RWPE2 (cell line): ENCODE results near the gene PRDM16.

Source experiments
- ATAC-seq: fragments of 200-7000 bp; cut with Tn5 transposase; 3 replicates; pipeline ENCODE4 v1.9.1; 2021; ENCODE audit warnings: low read depth
- DNase-seq: peaks from one replicate; pipeline ENCODE4 v3.0.0-alpha.2; 2020; ENCODE audit warnings: low spot score
- H3K27ac ChIP-seq: fragments of 450-650 bp; 2 replicates; pipeline ENCODE4 v1.5.1; 2017; ENCODE audit warnings: mild to moderate bottlenecking; ENCODE audit not compliant: poor library complexity, severe bottlenecking
- H3K27me3 ChIP-seq: fragments of 250-450 bp; sonication (Bioruptor Pico); 2 replicates; pipeline ENCODE4 v1.5.1; 2021; ENCODE audit warnings: mild to moderate bottlenecking, moderate library complexity; ENCODE audit not compliant: insufficient read depth, poor library complexity, severe bottlenecking
- H3K36me3 ChIP-seq: fragments of 250-450 bp; sonication (Bioruptor Pico); 2 replicates; pipeline ENCODE4 v1.5.1; 2020; ENCODE audit warnings: low read depth, mild to moderate bottlenecking, moderate library complexity
- H3K4me1 ChIP-seq: fragments of 250-450 bp; sonication (Bioruptor Pico); 2 replicates; pipeline ENCODE4 v1.5.1; 2021; ENCODE audit warnings: mild to moderate bottlenecking, moderate library complexity; ENCODE audit not compliant: insufficient read depth, poor library complexity, severe bottlenecking
- H3K4me3 ChIP-seq: fragments of 250-450 bp; sonication (Bioruptor Pico); 2 replicates; pipeline ENCODE4 v1.5.1; 2021; ENCODE audit warnings: mild to moderate bottlenecking, moderate library complexity; ENCODE audit not compliant: severe bottlenecking
- H3K9me3 ChIP-seq: fragments of 250-450 bp; sonication (Bioruptor Pico); 2 replicates; pipeline ENCODE4 v1.5.1; 2021; ENCODE audit warnings: mild to moderate bottlenecking, moderate library complexity; ENCODE audit not compliant: severe bottlenecking
- CTCF ChIP-seq: fragments of 450-650 bp; IDR thresholded peaks from one replicate; pipeline ENCODE4 v1.5.1; 2017; ENCODE audit warnings: mild to moderate bottlenecking, moderate library complexity; ENCODE audit not compliant: poor library complexity, severe bottlenecking

The PRDM16 gene

GRCh38 chr1:3327936-3328590 is 259.1 kb downstream of the PRDM16 start:
- no peak for TF ChIP-seq CTCF
- DNase-seq, result no peak
- ATAC-seq, result no peak
- no peaks in the 10 kb centered on the region for H3K36me3 ChIP-seq
- no peak overlapping the region for H3K4me3 ChIP-seq
- no peak overlapping the region for H3K27ac ChIP-seq
- no peaks in the 10 kb centered on the region for H3K4me1 ChIP-seq
- H3K9me3 ChIP-seq, result no peaks in the 10 kb centered on the region
- peaks cover 11% of the 10 kb centered on the region for H3K27me3 ChIP-seq

GRCh38 chr1:3329640-3330281 is 260.8 kb downstream of the PRDM16 start:
- no peak for TF ChIP-seq CTCF
- DNase-seq (no peak), ATAC-seq (no peak)

GRCh38 chr1:3330771-3331245 is 261.8 kb downstream of the PRDM16 start:
- ATAC-seq (no peak), DNase-seq (no peak)
- no peaks in the 10 kb centered on the region for H3K27me3 ChIP-seq
- no peaks in the 10 kb centered on the region for H3K36me3 ChIP-seq
- TF ChIP-seq CTCF, result no peak
- H3K4me3 ChIP-seq, result no peak overlapping the region
- no peaks in the 10 kb centered on the region for H3K9me3 ChIP-seq
- no peak overlapping the region for H3K27ac ChIP-seq
- H3K4me1 ChIP-seq, result no peaks in the 10 kb centered on the region

More at GRCh38 chr1:3329640-3330281, 260.8 kb downstream of the PRDM16 start:
- no peak overlapping the region for H3K27ac ChIP-seq
- no peaks in the 10 kb centered on the region for H3K27me3 ChIP-seq
- H3K4me3 ChIP-seq, result no peak overlapping the region
- no peaks in the 10 kb centered on the region for H3K4me1 ChIP-seq
- no peaks in the 10 kb centered on the region for H3K36me3 ChIP-seq
- H3K9me3 ChIP-seq, result no peaks in the 10 kb centered on the region

GRCh38 chr1:3331564-3331963 is 262.6 kb downstream of the PRDM16 start:
- H3K36me3 ChIP-seq, result no peaks in the 10 kb centered on the region
- H3K27me3 ChIP-seq, result no peaks in the 10 kb centered on the region

More at GRCh38 chr1:3331564-3331963, 262.6 kb downstream of the PRDM16 start:
- no peak for DNase-seq
- no peak for ATAC-seq
- no peaks in the 10 kb centered on the region for H3K9me3 ChIP-seq
- no peak overlapping the region for H3K27ac ChIP-seq
- no peak overlapping the region for H3K4me3 ChIP-seq
- no peaks in the 10 kb centered on the region for H3K4me1 ChIP-seq
- TF ChIP-seq CTCF, result no peak
